SK-MEL-5 (cell line): ENCODE results near the gene GSTO2. TPM values are rescaled to one million over a fixed set of nuclear protein-coding genes. Genes with fewer than 3 reads are reported as not detected.
A peak's percentile ranks its signal among the peaks of the same experiment; 100 is the strongest.

Experiments
- DNase-seq: peaks from one replicate; pipeline ENCODE4 v3.0.0-alpha.2; 2016; ENCODE audit warnings: low read depth, low spot score
- in situ Hi-C: cut with HindIII; loops from 2 replicates; pipeline ENCODE4 v1.10.0; 2016; ENCODE audit warnings: low sequenced_read_pairs, high pct_unique_total_duplicates, low pct_unique_long_range_greater_than_20kb
- total RNA-seq: library from RNA; depleted of rRNA; stranded (reverse); fragments of >200 nt; shearing (Covaris generic); gene quantifications from 2 replicates; pipeline ENCODE4 v1.2.3, GENCODE V29; 2014

The GSTO2 gene
- total RNA-seq, 1 experiment from 2014 or later: 0.90 TPM

DNA sequence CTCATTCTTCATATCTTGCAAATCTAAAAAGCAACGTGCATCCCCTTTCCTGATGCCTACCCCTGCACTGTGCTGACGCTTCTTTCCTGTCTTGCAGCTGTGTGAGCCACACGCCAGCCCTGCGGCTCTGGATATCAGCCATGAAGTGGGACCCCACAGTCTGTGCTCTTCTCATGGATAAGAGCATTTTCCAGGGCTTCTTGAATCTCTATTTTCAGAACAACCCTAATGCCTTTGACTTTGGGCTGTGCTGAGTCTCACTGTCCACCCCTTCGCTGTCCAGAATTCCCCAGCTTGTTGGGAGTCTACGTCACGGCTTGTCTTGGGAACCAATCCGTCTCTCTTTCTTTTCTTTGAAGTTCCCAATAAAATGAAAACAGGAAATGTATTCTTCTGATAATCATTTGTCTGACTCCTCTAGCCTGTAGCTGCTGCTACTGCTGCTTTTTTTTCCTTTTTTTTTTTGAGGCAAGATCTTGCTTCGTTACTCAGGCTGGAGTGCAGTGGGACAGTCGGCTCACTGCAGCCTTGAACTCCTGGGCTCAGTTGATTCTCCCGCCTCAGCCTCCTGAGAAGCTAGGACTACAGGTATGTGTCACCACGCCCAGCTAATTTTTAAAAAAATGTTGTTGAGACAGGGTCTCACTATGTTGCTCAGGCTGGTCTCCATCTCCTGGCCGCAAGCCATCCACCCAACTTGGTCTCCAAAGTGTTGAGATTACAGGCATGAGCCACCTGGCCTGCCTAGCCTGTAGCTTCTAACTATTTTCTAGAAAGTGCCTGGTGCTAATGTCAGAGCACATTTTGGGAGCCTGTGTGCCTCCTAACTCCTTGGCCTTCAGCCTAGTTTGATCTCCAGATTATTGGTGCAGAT lies 30.3 kb downstream of the GSTO2 start:
- in situ Hi-C loops: no loop called here

DNA sequence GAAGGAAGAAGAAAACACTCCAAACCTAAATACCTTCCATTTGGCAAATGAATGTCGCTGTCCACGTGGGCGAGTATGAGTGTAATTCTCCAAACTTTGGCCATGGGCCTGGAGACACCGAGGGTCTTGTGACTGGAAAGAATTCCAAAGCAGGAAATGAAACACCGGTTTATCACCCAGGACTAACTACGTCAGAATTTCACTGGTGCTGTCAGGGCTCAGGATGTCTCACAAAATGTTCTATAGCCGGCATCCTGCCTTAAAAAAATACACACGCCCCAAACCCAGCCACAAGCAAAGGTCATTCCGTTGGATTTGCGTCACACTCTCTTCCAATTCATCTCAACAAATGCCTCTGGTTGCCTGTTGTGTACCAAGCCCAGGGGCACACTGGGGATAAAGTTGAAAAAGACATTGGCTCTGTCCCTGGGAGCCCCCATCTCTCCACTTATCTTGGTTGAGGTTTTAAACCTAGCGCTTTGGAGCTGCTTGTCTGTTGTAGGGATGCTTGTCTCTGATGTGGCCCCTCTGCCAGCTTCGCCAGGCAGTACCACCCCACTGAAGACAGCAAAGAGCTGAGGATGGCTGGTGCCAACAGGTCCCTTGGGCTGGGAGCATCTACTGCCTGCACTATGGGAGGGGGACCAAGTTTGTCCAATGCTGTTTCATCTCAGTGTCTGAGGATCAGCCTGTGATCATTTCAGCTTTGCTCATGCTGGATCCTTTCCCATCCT lies 31.2 kb downstream of the GSTO2 start:
- in situ Hi-C loops: no loop called here
- peak; percentile 98 for DNase-seq

More for the DNA sequence above, 30.3 kb downstream of the GSTO2 start:
- peak; percentile 64 for DNase-seq

DNA sequence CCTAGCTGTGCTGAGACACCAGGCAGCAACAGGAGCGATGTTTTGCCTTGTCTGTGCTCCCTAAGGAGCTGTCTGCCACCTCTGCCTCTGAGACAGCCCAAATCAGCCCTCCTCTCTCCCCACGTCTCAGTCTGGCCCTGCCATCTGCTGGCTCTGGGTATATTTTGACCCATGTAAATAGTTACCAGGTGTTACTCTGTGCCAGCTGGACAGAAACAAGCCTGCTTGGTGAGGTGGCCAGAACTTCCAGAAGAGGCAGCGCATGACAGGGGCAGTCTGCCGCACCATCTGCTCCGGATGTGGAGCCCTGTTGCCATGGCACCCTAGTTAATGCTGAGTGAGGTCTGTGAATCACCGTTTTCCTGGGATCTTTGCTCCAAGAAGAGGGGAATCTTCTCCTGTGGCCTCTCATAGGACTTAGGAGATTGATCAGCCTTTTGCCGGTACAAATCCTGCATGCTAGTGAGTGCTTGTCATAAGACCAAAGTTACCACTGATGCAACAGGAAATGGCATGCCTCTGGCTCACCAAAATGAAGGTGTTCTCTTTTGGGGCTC lies 31.8 kb downstream of the GSTO2 start:
- DNase-seq: peak; percentile 84

DNA sequence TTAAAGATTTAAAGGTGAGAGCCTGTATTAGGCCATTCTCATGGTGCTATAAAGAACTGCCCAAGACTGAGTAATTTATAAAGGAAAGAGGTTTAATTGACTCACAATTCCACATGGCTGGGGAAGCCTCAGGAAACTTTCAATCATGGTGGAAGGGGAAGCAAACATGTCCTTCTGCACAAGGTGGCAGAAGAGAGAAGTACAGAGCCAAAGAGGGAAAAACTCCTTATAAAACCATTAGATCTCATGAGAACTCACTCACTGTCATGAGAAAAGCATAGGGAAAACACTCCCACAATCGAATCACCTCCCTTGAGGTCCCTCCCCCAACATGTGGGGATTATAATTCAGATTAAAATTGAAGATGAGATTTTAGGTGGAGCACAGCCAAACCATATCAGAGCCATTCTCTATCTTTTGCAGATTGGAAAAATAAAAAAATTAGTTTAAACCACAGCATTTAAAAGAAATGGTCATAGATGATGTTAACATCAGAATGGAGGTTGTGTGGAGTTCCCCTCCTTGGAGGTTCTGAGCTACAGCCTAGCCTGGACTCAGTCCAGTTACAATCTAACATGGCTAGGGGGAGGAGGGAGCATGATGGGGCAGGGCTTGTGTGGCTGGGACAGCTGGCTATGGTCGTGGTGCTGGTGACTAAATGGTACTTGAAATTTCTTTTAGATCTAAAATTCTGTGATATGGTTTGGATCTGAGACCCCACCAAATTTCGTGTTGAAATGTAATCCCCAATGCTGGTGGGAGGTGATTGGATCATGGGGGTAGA lies 33.1 kb downstream of the GSTO2 start:
- DNase-seq: no peak
- in situ Hi-C loops: no loop called here

More for the DNA sequence above, 31.8 kb downstream of the GSTO2 start:
- in situ Hi-C loops: no loop called here

DNA sequence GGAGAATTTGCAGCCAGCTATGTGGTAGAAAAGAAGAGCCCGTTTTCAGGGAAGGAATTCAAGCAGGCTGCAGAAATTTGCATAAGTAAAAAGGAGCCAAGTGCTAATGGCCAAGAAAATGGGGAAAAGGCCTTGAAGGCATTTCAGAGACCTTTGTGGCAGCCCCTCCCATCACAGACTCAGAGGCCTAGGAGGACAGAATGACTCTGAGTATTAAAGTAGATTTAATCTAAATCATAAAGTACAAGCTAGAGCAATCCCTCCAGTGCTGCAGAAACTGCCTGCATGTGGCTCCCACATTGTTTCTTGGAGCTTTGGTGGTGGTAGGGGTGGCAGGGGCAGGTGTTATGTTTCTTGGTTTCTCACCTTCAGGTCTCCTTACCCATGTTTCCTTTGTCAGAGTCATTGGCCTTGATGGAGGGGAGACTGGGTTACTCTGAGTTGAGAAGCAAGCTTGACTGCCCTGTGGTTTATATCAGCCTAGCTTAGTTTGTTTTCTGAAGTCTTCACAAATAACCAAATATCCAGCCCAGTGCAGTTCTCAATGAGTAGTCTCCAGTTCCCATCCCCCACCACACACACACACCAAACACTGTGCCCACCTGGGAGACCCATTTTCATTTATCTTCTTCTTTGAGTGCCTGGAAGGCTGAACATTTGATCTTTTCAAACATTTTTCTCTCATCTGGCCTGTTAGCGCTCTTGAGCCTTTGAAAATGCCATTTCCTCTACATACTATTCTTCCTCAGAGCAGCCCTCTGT lies 34.8 kb downstream of the GSTO2 start:
- in situ Hi-C loops: no loop called here
- no peak for DNase-seq

DNA sequence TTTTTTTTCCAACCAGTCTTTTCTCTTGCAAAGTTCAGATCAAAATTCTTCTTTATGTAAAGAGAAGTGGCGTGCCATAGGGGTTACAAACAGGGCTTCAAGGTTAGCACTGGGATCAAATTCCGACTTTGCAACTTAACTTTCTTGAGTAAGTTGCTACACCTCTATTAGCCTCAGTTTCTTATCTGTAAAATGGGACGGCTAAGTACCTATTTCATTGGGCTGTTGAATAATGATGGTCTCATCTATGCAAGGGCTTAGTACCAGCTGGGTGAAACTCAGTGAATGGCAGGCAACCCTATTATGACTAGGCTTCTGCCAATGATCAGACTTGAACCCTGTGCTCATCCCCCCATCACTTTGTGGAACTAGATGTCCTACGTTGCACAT lies 35.4 kb downstream of the GSTO2 start:
- in situ Hi-C loops: no loop called here
- DNase-seq: no peak

DNA sequence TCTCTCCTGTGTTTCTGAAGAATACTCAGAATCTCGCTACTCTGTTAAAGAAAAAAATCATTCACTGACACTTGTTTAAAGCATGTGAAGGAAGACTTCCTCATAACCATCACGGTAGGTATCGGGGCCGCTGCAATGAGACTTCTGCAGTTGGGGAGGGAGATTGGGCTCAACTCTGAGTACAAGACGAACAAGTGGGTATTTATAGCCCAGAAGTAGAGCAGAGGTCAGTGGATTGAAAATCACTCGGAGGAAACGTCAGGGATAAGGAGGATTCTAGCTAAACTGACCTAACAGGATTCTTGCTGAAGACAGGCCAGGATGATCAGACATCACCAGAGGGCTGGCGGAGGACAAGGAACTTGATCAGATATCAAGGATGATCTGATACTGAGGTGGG lies 35.9 kb downstream of the GSTO2 start:
- in situ Hi-C loops: no loop called here
- no peak for DNase-seq

DNA sequence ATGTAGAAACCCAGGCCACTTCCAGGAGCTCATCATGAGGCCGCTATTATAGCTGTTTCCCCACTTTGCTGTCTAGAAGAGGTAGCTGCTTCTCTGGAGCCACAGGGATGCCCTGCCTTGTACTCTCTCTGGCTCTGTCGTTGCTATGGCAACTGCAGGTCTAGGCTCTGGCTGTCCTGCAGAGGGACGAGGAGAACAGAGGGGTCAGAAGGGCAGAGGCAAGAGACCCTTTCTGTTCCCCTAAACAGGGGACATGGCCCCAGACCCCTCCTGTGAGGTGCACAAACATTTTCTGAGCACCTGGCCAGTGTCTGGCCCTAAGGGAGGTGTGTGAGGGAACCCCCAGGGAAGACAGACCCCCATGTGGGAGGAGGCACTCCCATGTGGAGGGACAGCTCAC lies 37.9 kb downstream of the GSTO2 start:
- in situ Hi-C loops: no loop called here
- DNase-seq: no peak

DNA sequence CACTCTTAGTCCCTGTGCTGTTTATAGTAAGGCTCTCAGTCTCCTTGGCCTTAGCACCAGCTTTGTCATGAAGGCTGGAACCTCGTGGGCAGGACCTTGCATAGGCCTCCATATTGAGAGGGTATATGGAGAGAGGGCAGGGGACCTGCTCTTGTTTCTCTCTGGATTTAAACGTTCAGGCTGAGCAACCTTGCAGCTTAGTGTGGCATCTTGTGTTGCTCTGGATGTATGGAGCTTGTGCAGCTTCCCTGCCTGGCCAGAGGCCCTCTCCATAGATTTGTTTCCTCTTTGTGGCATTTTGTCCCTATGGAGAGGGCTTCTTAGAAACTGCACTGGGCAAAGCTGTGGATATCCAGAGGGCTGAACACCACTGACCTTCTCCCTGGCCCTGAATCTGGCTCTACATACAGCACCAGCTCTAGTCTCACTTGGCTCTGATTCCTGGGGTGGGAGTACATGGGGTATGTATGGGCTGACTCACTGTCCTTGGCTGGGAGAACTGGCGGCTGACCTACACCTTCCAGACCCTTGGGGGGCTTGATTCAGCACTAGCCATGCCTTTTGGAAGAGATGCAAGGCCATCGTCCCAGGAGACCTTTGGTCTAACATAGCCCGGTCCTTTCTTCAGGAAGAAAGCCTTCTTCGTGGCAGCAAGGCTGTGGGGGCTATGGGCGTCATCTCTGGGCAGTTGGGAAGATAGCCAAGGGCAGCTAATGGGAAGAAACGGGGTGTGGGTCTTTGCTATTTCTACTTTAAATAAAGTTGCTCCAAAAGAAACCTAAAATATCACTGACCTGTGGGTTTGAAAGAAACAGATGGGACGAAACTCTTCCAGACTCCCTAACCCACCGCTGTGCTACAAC lies 38.8 kb downstream of the GSTO2 start:
- in situ Hi-C loops: no loop called here
- no peak for DNase-seq

DNA sequence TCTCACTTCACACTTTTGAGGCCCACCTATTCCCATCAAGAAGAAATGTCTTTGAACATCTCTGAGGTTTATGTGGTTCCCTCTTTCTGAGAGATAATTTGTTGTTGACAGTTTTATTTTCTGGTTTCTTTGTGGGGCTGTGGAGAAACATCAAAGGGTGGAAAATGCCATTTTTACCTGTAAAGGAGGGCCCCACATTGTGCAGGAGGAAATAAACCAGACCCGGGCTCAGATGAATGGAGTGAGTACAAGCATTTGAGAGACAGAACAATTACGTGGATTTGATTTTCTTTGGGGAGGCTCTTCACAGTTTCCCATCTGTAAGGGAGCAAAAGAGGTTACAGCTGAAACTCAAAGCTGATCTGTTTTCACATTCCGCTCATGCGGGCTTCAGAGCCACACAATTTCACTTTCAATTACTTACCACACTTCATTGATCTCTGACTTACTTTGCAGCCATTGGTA lies 39.5 kb downstream of the GSTO2 start:
- in situ Hi-C loops: no loop called here
- no peak for DNase-seq

DNA sequence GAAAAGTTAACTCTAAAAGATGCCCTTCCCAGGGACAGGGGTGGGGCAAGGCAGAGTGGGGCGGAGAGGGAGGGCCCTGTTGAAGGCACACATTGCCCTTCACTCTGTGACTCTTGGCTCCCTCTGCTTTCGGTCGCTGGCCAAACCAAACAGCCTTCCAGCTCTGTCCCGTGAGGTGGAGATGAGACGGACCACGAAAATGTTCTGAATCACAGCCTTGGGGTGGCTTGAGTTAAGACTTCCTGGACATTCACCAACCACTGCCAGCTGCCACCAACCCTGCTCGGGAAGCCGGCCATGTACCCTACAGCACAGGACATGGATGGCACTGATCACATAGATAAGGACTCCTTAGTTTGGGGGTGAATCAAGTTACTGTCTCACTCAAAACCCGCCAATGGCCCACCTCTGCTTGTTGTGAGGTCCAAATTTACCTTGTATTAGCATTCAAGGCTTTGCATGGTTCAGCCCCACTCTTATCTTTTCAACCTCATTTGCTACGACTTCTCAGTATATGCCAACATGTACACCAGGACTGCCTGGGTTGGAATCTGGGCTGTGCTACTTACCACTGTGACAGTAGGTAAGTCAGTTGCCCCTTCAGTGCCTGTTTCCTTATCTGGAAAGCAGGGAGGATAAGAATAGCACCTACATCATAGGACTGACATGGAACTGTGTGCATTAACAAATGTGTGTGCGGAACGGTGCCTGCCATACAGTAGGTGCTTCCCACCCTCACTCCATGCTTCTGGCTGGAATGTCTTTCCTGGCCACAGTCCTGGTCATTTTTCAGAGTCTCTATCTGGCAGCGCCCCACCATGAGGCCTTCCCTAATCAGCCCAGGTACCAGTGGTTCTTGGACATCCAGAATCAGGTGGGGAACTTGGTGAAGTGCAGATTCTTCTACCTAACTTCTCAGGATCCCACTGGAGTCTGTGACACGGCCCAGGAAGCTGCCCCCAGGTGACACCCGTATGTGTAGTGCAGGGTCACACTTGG lies 41.3 kb downstream of the GSTO2 start:
- DNase-seq: no peak
- in situ Hi-C loops: no loop called here

DNA sequence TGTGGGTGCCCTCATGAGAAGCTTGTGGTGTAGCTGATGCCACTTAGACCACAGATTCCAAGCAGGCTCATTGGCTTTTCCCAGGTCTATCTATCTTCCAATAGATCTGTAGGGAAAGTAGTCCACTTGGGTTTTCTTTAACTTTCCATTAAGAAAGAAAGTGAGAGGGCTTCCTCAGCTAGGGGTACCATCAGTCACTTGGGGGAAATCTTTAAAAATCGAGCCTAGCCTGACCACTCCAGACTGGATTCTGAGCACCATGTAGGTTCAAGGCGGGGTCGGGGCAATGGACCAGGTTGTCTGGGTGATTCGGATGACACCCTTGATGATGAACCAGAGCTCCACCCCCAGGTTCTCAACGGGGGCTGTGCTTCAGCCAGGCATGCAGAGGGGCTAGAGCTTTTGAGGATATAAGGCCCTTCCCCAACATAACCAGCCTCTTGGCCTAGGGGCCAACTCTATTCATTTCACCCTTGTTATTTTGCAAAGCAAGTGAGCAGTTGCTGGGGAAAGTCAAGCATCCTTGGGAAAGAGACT lies 42.3 kb downstream of the GSTO2 start:
- no peak for DNase-seq
- in situ Hi-C loops: no loop called here

DNA sequence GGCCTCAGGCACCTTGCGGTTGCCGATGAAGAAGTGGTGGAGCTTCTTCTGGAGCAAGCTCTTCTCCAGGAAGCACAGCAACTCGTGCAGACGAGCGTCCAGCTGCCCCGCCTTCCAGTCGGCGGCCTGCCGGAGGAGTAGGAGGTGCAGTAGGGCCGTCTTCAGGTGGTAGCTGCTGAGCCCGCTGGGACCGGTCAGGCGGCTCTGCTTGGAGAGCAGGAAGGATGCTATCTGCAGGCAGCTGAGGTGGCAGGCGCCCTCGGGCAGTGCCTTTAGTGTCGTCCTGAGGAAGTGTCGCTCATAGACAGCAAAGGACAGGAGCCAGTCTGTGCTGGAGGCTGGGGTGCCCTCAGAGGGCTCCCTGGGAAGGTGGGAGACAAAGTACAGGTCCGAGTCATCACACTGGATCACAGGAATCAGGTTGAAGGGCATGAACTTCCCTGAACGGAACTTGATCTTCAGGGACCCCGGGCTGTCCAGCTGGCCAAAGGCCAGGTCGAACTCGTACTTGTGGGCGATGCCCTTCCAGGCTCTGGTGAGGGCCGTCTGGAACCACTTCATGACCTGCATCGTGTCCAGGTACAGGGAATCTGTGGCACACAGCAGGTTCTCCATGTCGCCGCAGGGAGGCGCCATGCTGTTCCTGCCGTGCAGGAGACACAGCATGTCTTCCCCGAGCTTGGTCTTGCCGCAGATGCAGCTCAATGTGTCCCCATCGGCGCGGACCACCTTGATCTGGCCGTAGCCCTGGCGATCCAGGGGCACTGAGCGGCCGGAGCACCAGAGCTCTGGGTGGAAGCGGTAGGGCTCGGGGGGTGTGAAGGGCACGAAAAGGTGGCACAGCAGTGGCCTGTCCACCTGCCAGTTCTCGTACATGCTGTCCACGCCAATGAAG lies 45.9 kb downstream of the GSTO2 start:
- DNase-seq: no peak
- in situ Hi-C loops: no loop called here

DNA sequence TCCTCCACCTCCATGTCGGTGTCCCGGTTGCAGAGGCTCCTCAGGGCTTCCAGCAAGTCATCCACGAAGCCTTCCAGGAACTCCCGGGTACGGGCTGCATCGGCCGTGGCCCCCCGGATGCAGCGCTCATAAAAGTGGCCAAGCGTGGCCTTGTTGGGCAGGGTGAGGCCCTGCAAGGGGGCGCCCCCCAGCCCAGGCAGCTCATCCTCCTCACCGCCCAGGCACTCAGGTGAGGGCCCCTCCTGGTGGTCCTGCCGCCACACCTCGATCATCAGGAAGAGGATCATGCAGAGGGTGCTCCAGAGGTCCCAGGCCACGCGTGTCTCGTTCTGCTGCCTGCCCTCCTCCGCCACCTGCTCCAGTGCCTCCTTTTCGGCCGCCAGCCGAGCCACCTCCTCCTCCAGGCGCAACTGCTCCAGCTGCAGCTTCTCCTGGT lies 46.5 kb downstream of the GSTO2 start:
- in situ Hi-C loops: no loop called here
- DNase-seq: no peak
